ENCODE data around the gene PRKG1.

DNA sequence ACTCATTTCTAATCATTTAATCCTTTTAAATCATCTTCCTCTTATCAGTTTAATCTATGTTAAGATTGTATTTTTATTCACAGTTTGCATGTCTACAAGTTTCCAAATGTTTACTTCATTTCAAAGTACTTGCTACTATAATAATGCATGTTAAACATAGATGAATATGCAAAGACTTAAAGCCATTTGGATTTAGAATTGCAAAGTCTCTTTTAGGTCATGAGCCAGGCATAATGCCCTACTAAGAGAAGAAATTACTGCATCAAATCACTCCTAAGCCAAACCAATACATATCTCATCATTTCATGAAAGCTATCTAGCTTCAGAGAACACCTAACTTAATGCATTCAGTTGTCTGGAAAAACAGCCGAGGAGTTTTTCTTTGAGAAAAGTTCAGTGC, 266.1 kb downstream of the PRKG1 start:
- TF ChIP-seq, protein P1, sequence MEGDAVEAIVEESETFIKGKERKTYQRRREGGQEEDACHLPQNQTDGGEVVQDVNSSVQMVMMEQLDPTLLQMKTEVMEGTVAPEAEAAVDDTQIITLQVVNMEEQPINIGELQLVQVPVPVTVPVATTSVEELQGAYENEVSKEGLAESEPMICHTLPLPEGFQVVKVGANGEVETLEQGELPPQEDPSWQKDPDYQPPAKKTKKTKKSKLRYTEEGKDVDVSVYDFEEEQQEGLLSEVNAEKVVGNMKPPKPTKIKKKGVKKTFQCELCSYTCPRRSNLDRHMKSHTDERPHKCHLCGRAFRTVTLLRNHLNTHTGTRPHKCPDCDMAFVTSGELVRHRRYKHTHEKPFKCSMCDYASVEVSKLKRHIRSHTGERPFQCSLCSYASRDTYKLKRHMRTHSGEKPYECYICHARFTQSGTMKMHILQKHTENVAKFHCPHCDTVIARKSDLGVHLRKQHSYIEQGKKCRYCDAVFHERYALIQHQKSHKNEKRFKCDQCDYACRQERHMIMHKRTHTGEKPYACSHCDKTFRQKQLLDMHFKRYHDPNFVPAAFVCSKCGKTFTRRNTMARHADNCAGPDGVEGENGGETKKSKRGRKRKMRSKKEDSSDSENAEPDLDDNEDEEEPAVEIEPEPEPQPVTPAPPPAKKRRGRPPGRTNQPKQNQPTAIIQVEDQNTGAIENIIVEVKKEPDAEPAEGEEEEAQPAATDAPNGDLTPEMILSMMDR (IDR thresholded peaks at IDR 0.05), result no peak
- no peak for TF ChIP-seq POLR2A (IDR thresholded peaks at IDR 0.05)
